HFFc6 (cell line): ENCODE data around the gene ANTXR1. TPM values are rescaled to one million over a fixed set of nuclear protein-coding genes. Genes with fewer than 3 reads are reported as not detected.

Source experiments
- DNase-seq: peaks from one replicate; pipeline ENCODE4 v3.0.0-alpha.2; 2018
- H3K27ac Mint-ChIP-seq: 2 replicates; pipeline ENCODE4 v1.8.0; 2020; ENCODE audit warnings: mild to moderate bottlenecking, mixed read lengths
- H3K27me3 Mint-ChIP-seq: 2 replicates; pipeline ENCODE4 v1.8.0; 2021; ENCODE audit warnings: mild to moderate bottlenecking, moderate library complexity, mixed read lengths; ENCODE audit not compliant: insufficient read depth
- H3K36me3 Mint-ChIP-seq: 2 replicates; pipeline ENCODE4 v1.8.0; 2021; ENCODE audit warnings: low read depth, mixed read lengths
- H3K4me1 Mint-ChIP-seq: 2 replicates; pipeline ENCODE4 v1.8.0; 2020; ENCODE audit warnings: low read depth, mixed read lengths
- H3K4me3 Mint-ChIP-seq: 2 replicates; pipeline ENCODE4 v1.8.0; 2020; ENCODE audit warnings: mild to moderate bottlenecking, moderate library complexity, mixed read lengths
- H3K9me3 Mint-ChIP-seq: 2 replicates; pipeline ENCODE4 v1.8.0; 2020; ENCODE audit warnings: mild to moderate bottlenecking, mixed read lengths
- CTCF ChIP-seq: fragments of 200-600 bp; sonication (generic); IDR thresholded peaks from 2 replicates; pipeline ENCODE4 v1.5.0; 2021; ENCODE audit warnings: antibody characterized with exemption, mild to moderate bottlenecking
- total RNA-seq, 6 experiments: library from RNA; stranded (reverse); fragmentation: NEBNext Ultra II Directional; extraction: Animal tissue kit (Norgen Biotek cat#: 25700); gene quantifications; 2 replicates in 1 of 6; 3 replicates in 5 of 6; pipeline ENCODE4 v1.2.3, GENCODE V29; 2021

The ANTXR1 gene
- total RNA-seq, 6 experiments from 2014 or later = 98.0 to 137 (median 124) TPM

GRCh38 chr2:69211048-69211447 lies 198.1 kb downstream of the ANTXR1 start:
- peaks cover 32% of the 10 kb centered on the region for H3K4me1 Mint-ChIP-seq
- no peak for DNase-seq
- H3K9me3 Mint-ChIP-seq = no peaks in the 10 kb centered on the region
- H3K27ac Mint-ChIP-seq = no peak overlapping the region
- TF ChIP-seq CTCF = no peak
- peaks cover 32% of the 10 kb centered on the region for H3K36me3 Mint-ChIP-seq
- no peaks in the 10 kb centered on the region; the same call in 1 of the 2 replicates for H3K27me3 Mint-ChIP-seq
- H3K4me3 Mint-ChIP-seq = no peak overlapping the region

DNA sequence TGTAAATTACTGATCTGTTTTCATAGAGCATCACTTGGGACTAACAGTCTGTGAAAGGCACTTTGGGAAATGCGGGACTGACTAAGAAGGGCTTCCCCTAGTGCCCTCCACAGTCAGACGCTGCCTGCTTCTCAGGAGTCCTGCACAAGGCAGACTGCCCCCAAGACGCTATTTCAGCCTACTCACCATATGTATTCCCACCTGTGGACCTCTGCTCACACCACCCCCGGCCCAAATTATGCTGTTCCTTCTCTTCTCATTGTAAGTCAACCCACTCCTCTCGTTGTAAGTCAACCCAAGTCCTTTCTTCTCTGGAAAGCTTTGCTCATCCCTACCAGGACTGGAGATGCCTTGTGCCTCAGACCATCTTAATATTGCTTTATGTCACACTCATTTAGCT lies 198.7 kb downstream of the ANTXR1 start:
- H3K27ac Mint-ChIP-seq = no peak overlapping the region
- peaks cover 38% of the 10 kb centered on the region for H3K36me3 Mint-ChIP-seq
- no peaks in the 10 kb centered on the region for H3K27me3 Mint-ChIP-seq
- H3K4me1 Mint-ChIP-seq = peaks cover 38% of the 10 kb centered on the region
- H3K4me3 Mint-ChIP-seq = no peak overlapping the region
- no peak for DNase-seq
- TF ChIP-seq CTCF = no peak
- no peaks in the 10 kb centered on the region for H3K9me3 Mint-ChIP-seq

DNA sequence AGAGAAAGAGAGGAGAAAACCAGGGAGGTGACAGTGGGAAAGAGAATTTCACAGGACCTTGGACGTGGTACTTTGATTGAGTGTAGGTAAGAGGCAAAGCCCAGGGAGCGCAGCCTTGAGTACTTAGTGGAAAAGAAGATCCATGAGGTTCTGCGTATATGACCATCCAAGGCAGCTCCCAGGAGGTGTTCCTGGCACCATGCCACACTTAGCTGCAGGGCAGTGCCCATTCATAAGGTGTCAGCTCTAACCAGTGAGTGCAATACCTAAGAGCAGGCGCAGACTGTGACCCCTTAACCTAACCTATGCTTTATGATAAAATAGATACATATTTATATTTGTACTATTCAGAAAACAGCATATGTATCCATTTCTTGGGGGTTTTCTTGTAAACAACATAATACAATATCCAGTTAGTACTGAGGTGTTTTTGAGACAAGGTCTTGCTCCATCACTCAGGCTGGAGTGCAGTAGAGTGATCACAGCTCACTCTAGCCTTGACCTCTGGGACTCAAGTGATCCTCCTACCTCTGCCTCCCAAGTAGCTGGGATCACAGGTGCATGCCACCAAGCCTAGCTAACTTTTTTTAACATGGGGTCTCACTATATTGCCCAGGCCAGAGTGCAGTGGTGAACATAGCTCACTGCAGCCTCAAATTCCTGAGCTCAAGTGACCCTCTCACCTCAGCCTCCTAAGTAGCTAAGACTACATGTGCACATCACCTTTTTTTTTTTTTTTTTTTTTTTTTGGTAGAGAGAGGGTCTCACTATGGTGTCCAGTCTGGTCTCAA lies 199.5 kb downstream of the ANTXR1 start:
- Mint-ChIP-seq H3K9me3 (no peaks in the 10 kb centered on the region), H3K4me1 (peaks cover 43% of the 10 kb centered on the region), H3K27me3 (no peaks in the 10 kb centered on the region), H3K36me3 (peaks cover 34% of the 10 kb centered on the region), H3K27ac (no peak overlapping the region), H3K4me3 (no peak overlapping the region)
- no peak for TF ChIP-seq CTCF
- DNase-seq = no peak

DNA sequence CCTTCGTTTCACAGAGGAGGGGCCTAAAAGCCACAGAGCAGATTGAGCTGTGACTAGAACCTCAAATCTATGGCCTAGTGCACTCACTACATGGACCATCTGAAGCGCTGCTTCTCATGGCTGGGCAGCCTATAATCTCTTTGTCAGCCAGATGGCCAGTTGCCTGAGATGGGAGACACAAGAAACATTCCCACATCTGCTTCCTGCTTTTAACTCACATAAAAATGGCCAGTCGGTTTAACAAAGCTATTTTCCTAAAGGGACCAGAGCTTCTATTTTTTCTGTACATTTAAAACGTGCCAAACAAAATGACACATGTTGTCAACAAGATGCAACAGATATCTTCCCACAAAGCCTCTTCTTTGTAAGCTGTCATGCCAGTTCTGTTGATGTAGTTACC lies 200.2 kb downstream of the ANTXR1 start:
- H3K36me3 Mint-ChIP-seq = peaks cover 29% of the 10 kb centered on the region
- DNase-seq = no peak
- H3K4me3 Mint-ChIP-seq = no peak overlapping the region
- TF ChIP-seq CTCF = no peak
- no peaks in the 10 kb centered on the region for H3K9me3 Mint-ChIP-seq
- peaks cover 43% of the 10 kb centered on the region for H3K4me1 Mint-ChIP-seq
- H3K27ac Mint-ChIP-seq = no peak overlapping the region; the same call in 1 of the 2 replicates
- H3K27me3 Mint-ChIP-seq = no peaks in the 10 kb centered on the region; the same call in 1 of the 2 replicates

GRCh38 chr2:69213782-69214181 lies 200.8 kb downstream of the ANTXR1 start:
- 0 out of 2 replicates have a peak overlapping the region, but pooled peaks have one; percentile 6 for H3K27ac Mint-ChIP-seq
- peaks cover 29% of the 10 kb centered on the region for H3K36me3 Mint-ChIP-seq
- no peaks in the 10 kb centered on the region; the same call in 1 of the 2 replicates for H3K27me3 Mint-ChIP-seq
- DNase-seq = no peak
- no peak for TF ChIP-seq CTCF
- no peak overlapping the region for H3K4me3 Mint-ChIP-seq
- peaks cover 43% of the 10 kb centered on the region for H3K4me1 Mint-ChIP-seq
- no peaks in the 10 kb centered on the region for H3K9me3 Mint-ChIP-seq
